T-helper 17 cell (primary cell): ENCODE measurements around the gene IKZF3. TPM values are rescaled to one million over a fixed set of nuclear protein-coding genes. Genes with fewer than 3 reads are reported as not detected.

Experiments
- ATAC-seq: fragments of 150-1000 bp; cut with Tn5 transposase; 2 replicates; pipeline ENCODE4 v1.10.0; 2021; ENCODE audit warnings: mild to moderate bottlenecking, moderate library complexity
- DNase-seq, 3 donors: peaks; one replicate each; pipeline versions ENCODE4 v3.0.0 to v3.0.0-alpha.2; 2020 to 2021
- H3K9me3 ChIP-seq: one replicate; pipeline ENCODE4 v1.7.0; 2013; ENCODE audit warnings: low read length, mild to moderate bottlenecking; ENCODE audit not compliant: control insufficient read depth, poor library complexity, severe bottlenecking
- H3K27ac Mint-ChIP-seq: one replicate; pipeline ENCODE4 v1.8.0; 2022; ENCODE audit warnings: mild to moderate bottlenecking, moderate library complexity, mixed read lengths
- H3K27me3 Mint-ChIP-seq: one replicate; pipeline ENCODE4 v1.8.0; 2022; ENCODE audit warnings: mixed read lengths
- H3K36me3 Mint-ChIP-seq: one replicate; pipeline ENCODE4 v1.8.0; 2022; ENCODE audit warnings: low read depth, mixed read lengths
- H3K4me1 Mint-ChIP-seq: one replicate; pipeline ENCODE4 v1.8.0; 2022; ENCODE audit warnings: mild to moderate bottlenecking, mixed read lengths
- H3K4me3 Mint-ChIP-seq: one replicate; pipeline ENCODE4 v1.8.0; 2022; ENCODE audit warnings: mild to moderate bottlenecking, moderate library complexity, mixed read lengths
- total RNA-seq, 4 donors: library from RNA in 2 of 4; stranded (reverse) in 2 of 4; gene quantifications; one replicate each; pipeline ENCODE4 v1.2.3 and lab custom pipeline; 2022 to 2026

IKZF3 gene
- total RNA-seq, 2 donors from 2014 or later = 106 to 113 TPM

DNA sequence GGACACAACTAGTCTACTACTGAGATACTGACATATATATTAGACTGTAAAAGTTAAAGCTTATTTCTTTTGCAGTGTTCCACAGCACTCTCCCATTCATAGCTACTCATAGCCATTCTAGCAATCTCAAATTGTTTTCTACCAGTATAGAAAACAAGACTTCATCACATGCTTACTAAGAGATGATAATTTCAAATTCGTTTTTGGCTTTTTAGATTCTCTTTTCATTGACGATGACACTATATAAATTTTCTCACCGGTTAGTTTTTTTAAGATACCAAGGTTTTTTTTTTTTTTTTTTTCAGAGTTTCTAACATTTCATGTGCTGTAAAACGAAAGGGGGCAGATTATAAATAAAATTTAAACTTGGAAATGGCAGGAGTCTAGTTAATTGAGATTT is 17.9 kb downstream of the IKZF3 start:
- ATAC-seq (no peak), DNase-seq (no peak)
- Mint-ChIP-seq H3K4me1 (peaks cover 41% of the 10 kb centered on the region), H3K27ac (peak overlapping the region; percentile 75), H3K4me3 (peak overlapping the region; percentile 5), H3K36me3 (peaks cover 5% of the 10 kb centered on the region), H3K27me3 (no peaks in the 10 kb centered on the region)
- no peaks in the 10 kb centered on the region for H3K9me3 ChIP-seq

DNA sequence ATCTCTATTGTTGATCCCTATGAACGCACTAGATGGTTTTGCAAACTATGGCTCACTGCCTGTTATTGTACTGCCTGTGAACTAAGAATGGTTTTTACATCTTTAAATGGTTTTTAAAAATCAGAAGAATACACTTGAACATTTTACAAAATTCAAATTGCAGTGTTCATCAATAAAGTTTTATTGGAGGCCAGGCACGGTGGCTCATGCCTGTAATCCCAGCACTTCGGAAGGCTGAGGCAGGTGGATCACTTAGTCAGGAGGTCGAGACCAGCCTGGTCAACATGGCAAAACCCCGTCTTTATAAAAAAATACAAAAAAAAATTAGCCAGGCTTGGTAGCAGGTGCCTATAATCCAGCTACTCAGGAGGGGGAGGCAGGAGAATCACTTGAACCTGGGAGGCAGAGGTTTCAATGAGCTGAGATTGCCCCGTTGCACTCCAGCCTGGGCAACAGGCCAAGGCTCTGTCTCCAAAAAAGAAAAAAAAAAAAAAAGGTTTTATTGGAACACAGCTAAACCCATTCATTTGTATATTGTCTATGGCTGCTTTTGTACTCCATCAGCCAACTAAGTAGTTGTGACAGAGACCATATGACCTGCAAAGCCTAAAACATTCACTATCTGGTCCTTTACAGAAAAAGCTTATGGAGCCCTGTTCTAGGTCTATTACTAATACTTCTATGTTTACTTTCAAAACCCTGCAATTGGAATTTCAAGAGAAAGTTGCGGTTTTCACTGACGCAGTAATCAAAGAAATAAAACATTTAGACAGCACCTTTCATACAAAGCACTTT is 18.9 kb downstream of the IKZF3 start:
- no peaks in the 10 kb centered on the region for H3K27me3 Mint-ChIP-seq
- ATAC-seq (peak; percentile 29), DNase-seq (no peak)
- peak overlapping the region; percentile 90 for H3K27ac Mint-ChIP-seq
- peaks cover 42% of the 10 kb centered on the region for H3K4me1 Mint-ChIP-seq
- peaks cover 7% of the 10 kb centered on the region for H3K36me3 Mint-ChIP-seq
- no peak overlapping the region for H3K4me3 Mint-ChIP-seq
- no peaks in the 10 kb centered on the region for H3K9me3 ChIP-seq

DNA sequence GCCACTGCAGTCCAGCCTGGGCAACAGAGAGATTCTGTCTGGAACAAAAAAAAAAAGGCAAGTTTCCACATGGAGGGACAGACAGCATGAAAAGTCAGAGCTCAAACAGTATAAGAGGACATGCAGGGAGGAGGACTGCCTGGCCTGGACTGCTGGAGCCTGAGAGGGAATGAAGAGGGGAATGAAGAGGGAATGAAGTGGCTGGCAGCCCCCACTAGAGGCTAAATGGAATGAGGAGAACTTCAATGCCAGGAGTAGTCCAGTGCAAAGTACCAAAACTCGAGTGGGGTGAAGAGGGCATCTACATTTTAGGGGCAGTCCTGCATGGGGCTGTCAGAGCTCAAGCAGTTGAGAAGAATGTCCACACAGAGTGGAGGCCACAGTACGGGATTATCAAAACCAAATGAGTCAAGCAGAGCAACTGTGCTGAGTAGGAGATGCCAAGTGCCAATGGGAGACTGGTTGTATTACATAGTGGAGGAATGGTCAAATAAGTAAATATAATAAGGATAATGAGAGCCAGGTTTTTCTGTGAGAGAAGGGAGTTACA is 22.9 kb downstream of the IKZF3 start:
- H3K9me3 ChIP-seq = no peaks in the 10 kb centered on the region
- H3K27ac Mint-ChIP-seq = peak overlapping the region; percentile 69
- peaks cover 7% of the 10 kb centered on the region for H3K36me3 Mint-ChIP-seq
- no peak overlapping the region for H3K4me3 Mint-ChIP-seq
- H3K27me3 Mint-ChIP-seq = no peaks in the 10 kb centered on the region
- DNase-seq = no peak
- no peak for ATAC-seq
- peaks cover 23% of the 10 kb centered on the region for H3K4me1 Mint-ChIP-seq

DNA sequence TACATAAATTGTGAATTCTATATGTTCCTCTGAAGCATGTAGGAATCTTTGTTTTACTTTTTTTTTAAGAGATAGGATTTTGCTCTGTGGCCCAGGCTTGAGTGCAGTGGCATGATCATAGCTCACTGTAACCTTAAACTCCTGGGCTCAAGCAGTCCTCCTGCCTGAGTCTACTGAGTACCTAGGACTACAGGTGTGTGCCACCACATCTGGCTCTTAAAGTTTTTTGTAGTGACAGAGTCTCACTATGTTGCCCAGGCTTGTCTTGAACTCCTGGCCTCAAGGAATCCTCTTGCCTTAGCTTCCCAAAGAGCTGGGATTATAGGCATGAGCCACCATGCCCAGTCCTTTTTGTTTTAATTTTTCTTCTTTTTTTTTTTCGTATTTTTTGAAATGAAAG is 25.3 kb downstream of the IKZF3 start:
- H3K4me1 Mint-ChIP-seq = peaks cover 17% of the 10 kb centered on the region
- H3K27me3 Mint-ChIP-seq = no peaks in the 10 kb centered on the region
- H3K9me3 ChIP-seq = no peaks in the 10 kb centered on the region
- DNase-seq (no peak), ATAC-seq (no peak)
- H3K36me3 Mint-ChIP-seq = peaks cover 12% of the 10 kb centered on the region
- no peak overlapping the region for H3K4me3 Mint-ChIP-seq
- no peak overlapping the region for H3K27ac Mint-ChIP-seq

DNA sequence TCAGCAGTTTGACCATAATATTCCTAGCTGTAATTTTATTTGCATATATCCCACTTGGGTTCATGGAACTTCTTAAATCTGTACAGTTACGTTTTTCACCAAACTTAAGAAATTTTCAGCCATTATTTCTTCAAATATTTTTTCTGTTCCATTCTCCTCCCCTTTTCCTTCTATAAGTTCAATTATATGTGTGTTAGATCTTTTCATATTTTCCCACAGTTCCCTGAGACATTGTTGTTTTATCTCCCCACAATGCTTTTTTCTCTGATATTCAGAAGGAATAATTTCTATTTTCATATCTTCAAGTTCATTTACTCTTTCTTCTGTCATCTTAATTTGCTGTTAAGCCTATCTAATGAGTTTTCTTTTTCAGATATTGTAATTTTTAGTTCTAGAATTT is 26.1 kb downstream of the IKZF3 start:
- Mint-ChIP-seq H3K27me3 (no peaks in the 10 kb centered on the region), H3K4me1 (peaks cover 10% of the 10 kb centered on the region), H3K36me3 (peaks cover 10% of the 10 kb centered on the region), H3K4me3 (no peak overlapping the region), H3K27ac (no peak overlapping the region)
- H3K9me3 ChIP-seq = no peaks in the 10 kb centered on the region
- ATAC-seq (no peak), DNase-seq (no peak)

DNA sequence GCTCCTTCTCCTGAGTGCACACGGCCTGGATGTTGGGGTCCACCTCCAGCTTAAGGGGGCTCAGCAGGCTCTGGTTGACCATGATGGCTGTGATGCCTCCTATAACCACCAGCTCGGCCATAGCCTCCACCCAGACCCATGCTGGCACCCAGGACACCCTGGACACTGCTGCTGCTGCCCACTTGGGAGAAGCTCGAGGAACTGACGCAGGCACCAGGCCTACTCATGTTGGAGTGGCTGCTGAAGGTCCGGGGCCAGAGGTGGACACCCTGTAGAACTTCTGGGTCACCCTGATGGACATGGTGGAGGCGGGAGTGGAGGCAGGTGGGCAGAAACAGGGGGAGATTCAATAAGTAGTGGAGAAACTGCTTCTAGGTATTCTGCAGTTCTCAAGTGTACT is 28.0 kb downstream of the IKZF3 start:
- peaks cover 6% of the 10 kb centered on the region for H3K36me3 Mint-ChIP-seq
- ATAC-seq = no peak
- peaks cover 7% of the 10 kb centered on the region for H3K4me1 Mint-ChIP-seq
- H3K27ac Mint-ChIP-seq = peak overlapping the region; percentile 48
- H3K27me3 Mint-ChIP-seq = no peaks in the 10 kb centered on the region
- no peak overlapping the region for H3K4me3 Mint-ChIP-seq
- DNase-seq = no peak
- H3K9me3 ChIP-seq = no peaks in the 10 kb centered on the region

DNA sequence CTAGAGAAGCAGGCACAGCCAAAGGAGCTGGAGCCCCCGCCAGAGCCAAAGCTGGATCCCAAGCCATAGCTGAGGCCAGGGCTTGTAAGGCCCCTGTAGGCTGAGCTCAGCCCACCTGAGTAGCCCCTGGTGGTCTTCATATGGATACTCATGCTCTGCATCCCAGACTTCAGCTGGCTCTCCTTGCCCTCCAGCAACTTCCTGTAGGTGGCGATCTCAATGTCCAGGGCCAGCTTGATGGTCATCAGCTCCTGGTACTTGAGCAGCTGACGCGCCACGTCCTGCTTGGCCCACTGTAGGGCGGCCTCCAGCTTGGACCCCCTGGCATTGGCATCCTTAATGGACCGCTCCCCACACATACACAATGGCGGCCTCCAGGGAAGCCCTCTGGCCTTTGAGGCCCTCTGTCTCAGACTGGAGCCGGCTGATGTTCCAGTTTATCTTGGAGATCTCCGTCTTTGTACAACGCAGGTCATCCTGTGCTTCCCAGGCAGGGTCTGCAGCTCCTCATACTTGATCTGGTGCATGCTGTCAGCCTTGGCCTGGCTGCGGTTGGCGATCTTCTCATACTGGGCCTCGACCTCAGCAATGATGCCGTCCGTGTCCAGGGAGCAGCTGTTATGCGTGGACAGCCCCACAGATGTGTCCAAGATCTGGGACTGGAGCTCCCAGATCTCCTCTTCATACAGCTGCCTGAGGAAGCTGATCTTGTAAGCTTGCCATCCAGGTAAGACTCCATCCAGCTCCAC is 28.9 kb downstream of the IKZF3 start:
- Mint-ChIP-seq H3K36me3 (peaks cover 4% of the 10 kb centered on the region), H3K4me1 (peaks cover 6% of the 10 kb centered on the region), H3K27me3 (no peaks in the 10 kb centered on the region), H3K4me3 (no peak overlapping the region), H3K27ac (peak overlapping the region; percentile 48)
- H3K9me3 ChIP-seq = no peaks in the 10 kb centered on the region
- ATAC-seq (no peak), DNase-seq (no peak)

DNA sequence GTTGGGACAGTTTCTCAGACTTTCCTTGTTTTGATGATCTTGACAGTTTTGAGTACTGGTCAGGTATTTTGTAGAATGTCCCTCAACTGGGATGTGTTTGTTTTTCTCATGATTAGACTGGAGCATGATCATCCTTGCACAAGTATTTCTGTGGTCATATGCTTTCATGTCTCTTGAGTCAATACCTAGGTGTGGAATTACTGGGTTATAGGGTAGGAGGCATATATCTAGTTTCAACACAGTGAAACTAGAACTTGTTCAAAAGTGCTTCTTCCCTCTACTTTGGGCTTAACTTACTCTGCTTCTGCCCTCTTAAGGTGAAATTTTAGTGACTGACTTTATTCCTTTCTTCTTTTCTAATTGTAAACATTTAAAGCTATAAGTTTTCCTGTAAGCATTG is 30.1 kb downstream of the IKZF3 start:
- DNase-seq (no peak), ATAC-seq (no peak)
- no peaks in the 10 kb centered on the region for H3K9me3 ChIP-seq
- H3K4me1 Mint-ChIP-seq = peaks cover 6% of the 10 kb centered on the region
- H3K27ac Mint-ChIP-seq = no peak overlapping the region
- no peaks in the 10 kb centered on the region for H3K27me3 Mint-ChIP-seq
- no peak overlapping the region for H3K4me3 Mint-ChIP-seq
- H3K36me3 Mint-ChIP-seq = peaks cover 4% of the 10 kb centered on the region

DNA sequence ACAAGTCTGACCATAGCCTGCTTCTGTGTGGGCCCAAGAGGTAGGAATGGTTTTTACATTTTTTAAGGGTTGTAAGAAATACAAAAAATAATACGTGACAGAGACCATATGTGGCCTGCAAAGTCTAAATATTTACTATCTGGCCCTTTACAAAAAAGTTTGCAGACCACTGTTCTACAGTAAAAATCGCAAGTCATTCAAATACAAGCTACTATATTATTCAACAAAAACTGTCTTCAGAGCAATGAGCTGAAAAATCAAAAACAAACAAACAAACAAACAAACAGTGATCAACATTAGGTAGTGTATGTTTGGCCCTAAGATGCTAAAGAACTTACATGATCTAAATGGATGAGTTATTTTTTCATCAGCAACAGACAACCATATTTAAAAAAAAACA is 32.5 kb downstream of the IKZF3 start:
- peaks cover 15% of the 10 kb centered on the region for H3K36me3 Mint-ChIP-seq

DNA sequence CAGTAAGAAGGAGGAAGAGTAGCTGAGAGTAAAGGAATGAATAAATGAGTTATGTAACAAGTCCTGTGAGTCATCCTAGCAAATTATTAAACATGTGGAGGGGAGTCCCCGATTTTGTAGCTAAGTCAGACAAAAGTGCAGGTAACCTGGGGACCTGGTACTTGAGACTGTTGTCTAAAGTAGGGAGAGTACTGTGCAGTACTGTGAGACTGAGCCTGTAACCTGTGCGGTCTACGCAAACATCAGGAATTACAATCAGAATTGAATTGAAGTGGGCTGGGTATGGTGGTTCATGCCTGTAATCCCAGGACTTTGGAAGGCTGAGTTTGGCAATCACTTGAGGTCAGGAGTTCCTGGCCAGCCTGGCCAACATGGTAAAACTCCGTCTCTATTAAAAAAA is 35.7 kb downstream of the IKZF3 start:
- Mint-ChIP-seq H3K4me1 (peaks cover 9% of the 10 kb centered on the region), H3K27ac (peak overlapping the region; percentile 60), H3K36me3 (peaks cover 22% of the 10 kb centered on the region), H3K4me3 (no peak overlapping the region), H3K27me3 (no peaks in the 10 kb centered on the region)
- DNase-seq = no peak
- no peak for ATAC-seq
- H3K9me3 ChIP-seq = no peaks in the 10 kb centered on the region

More for the DNA sequence above, 32.5 kb downstream of the IKZF3 start:
- DNase-seq (no peak), ATAC-seq (no peak)
- no peak overlapping the region for H3K4me3 Mint-ChIP-seq
- peaks cover 9% of the 10 kb centered on the region for H3K4me1 Mint-ChIP-seq
- peak overlapping the region; percentile 39 for H3K27ac Mint-ChIP-seq
- H3K27me3 Mint-ChIP-seq = no peaks in the 10 kb centered on the region
- H3K9me3 ChIP-seq = no peaks in the 10 kb centered on the region

DNA sequence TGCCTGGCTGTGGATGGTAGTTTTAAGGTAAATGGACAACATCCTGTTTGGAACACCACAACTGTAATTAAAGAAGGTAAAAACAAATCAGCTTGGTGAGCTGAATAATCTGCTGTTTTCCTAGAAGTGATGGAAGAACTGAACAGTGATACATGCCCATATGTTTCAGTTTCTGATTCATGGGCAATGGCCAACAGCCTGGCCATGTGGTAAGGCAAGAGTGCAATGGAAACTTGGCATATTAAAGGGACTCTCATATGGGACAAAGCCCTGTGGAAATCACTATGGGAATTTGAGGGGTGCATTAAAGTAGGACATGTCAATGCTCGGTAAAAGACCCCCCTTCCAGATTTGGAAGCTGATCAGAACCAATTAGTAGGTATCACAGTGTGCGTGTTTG is 37.8 kb downstream of the IKZF3 start:
- Mint-ChIP-seq H3K4me3 (no peak overlapping the region), H3K4me1 (peaks cover 8% of the 10 kb centered on the region), H3K27me3 (no peaks in the 10 kb centered on the region), H3K27ac (no peak overlapping the region), H3K36me3 (peaks cover 24% of the 10 kb centered on the region)
- no peak for DNase-seq
- H3K9me3 ChIP-seq = peaks cover 4% of the 10 kb centered on the region
- no peak for ATAC-seq

DNA sequence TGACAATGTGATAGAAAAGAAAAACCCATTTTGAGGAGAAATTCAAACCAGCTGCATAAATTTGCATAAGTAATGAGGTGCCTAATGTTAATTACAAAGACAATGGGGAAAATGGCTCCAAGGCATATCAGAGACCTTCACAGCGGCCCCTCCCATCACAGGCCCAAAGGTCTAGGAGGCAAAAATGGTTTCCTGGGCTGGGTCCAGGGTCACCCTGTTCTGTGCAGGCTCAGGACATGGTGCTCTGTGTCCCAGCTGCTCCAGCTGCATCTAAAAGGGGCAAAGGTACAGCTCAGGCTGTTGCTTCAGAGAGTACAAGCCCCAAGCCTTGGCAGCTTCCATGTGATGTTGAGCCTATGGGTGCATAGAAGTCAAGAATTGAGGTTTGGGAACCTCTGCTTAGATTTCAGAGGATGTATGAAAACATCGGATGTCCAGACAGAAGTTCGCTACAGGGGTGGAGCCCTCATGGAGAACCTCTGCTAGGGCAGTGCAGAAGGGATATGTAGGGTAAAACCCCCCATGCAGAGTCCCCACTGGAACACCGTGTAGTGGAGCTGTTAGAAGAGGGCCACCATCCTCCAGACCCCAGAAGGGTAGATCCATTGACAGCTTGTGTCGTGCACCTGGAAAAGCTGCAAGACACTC is 40.6 kb downstream of the IKZF3 start:
- H3K4me1 Mint-ChIP-seq = peaks cover 26% of the 10 kb centered on the region
- H3K27ac Mint-ChIP-seq = no peak overlapping the region
- no peak for ATAC-seq
- H3K27me3 Mint-ChIP-seq = no peaks in the 10 kb centered on the region
- peaks cover 24% of the 10 kb centered on the region for H3K36me3 Mint-ChIP-seq
- DNase-seq = no peak
- H3K9me3 ChIP-seq = peaks cover 4% of the 10 kb centered on the region
- no peak overlapping the region for H3K4me3 Mint-ChIP-seq

DNA sequence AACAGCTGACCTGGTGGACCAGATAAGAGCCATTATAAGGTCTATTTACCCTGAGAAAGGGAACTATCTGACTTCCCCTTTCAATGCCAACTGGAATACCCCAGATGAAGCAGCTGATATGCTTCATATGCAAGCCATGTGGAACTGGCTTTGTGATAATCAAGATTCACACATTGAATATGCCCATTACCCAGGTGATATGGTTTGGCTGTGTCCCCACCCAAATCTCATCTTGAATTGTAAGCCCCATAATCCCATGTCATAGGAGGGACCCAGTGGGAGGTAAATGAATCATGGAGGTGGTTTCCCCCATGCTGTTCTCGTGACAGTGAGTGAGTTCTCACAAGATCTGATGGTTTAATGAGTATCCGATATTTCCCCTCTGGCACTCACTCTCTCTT is 42.1 kb downstream of the IKZF3 start:
- H3K9me3 ChIP-seq = peaks cover 4% of the 10 kb centered on the region
- H3K4me1 Mint-ChIP-seq = peaks cover 26% of the 10 kb centered on the region
- no peak for ATAC-seq
- peaks cover 14% of the 10 kb centered on the region for H3K36me3 Mint-ChIP-seq
- H3K4me3 Mint-ChIP-seq = no peak overlapping the region
- peak overlapping the region; percentile 96 for H3K27ac Mint-ChIP-seq
- H3K27me3 Mint-ChIP-seq = no peaks in the 10 kb centered on the region
- no peak for DNase-seq
